ENCODE measurements around the gene PRKN. TPM values are rescaled to one million over a fixed set of nuclear protein-coding genes. Genes with fewer than 3 reads are reported as not detected.

The PRKN gene
- total and polyA plus RNA-seq, 8 donors = 0.82 to 7.2 (median 2.9) TPM

- Histone ChIP-seq H3K4me1 (peaks cover 0 to 3% (median 0%) of the 10 kb centered on the region in 3 donors), H3K27me3 (no peaks in the 10 kb centered on the region), H3K36me3 (no peaks in the 10 kb centered on the region), H3K27ac (no peak overlapping the region), H3K9me3 (no peaks in the 10 kb centered on the region), H3K4me3 (no peak overlapping the region)
- WGBS, 2 donors = 85 to 94% methylated on average over 18 of the region's 18 CpGs
- intact Hi-C loops (cut with DNase I) = no loop called here
- FAIRE-seq = no peak
- ATAC-seq = no peak
- DNase-seq = no peak
- TF ChIP-seq CTCF (IDR thresholded peaks at IDR 0.05) = no peak
These were observed 894.3 kb downstream of the PRKN start for GRCh38 chr6:161833099-161833860.

- TF ChIP-seq CTCF (IDR thresholded peaks at IDR 0.05) = no peak
- H3K27me3 ChIP-seq = no peaks in the 10 kb centered on the region
- no peaks in the 10 kb centered on the region for H3K36me3 ChIP-seq
- H3K4me3 ChIP-seq = no peak overlapping the region
- peaks cover 0 to 3% (median 0%) of the 10 kb centered on the region in 3 donors for H3K4me1 ChIP-seq
- no peak overlapping the region for H3K27ac ChIP-seq
- no peaks in the 10 kb centered on the region for H3K9me3 ChIP-seq
- FAIRE-seq (no peak), ATAC-seq (no peak), DNase-seq (no peak)
- intact Hi-C loops (cut with DNase I) = no loop called here
- 92 to 93% methylated on average over 12 of the region's 12 CpGs for WGBS, 2 donors
These were observed 894.9 kb downstream of the PRKN start for GRCh38 chr6:161832622-161833021.

GRCh38 chr6:161830866-161831616 lies 896.5 kb downstream of the PRKN start:
- Histone ChIP-seq H3K27ac (no peak overlapping the region), H3K27me3 (no peaks in the 10 kb centered on the region), H3K4me3 (no peak overlapping the region), H3K4me1 (no peaks in the 10 kb centered on the region), H3K36me3 (no peaks in the 10 kb centered on the region), H3K9me3 (no peaks in the 10 kb centered on the region)
- 76 to 77% methylated on average over 6 of the region's 6 CpGs for WGBS, 2 donors
- intact Hi-C loops (cut with DNase I) = no loop called here
- no peak for ATAC-seq
- no peak for FAIRE-seq
- DNase-seq = no peak
- TF ChIP-seq CTCF (IDR thresholded peaks at IDR 0.05) = no peak

- FAIRE-seq (no peak), ATAC-seq (no peak), DNase-seq (no peak)
- intact Hi-C loops (cut with DNase I) = no loop called here
- no peak for TF ChIP-seq CTCF (IDR thresholded peaks at IDR 0.05)
- no peak overlapping the region for H3K4me3 ChIP-seq
- WGBS, 2 donors = 85 to 86% methylated on average over 9 of the region's 9 CpGs
- no peaks in the 10 kb centered on the region for H3K4me1 ChIP-seq
- H3K9me3 ChIP-seq = no peaks in the 10 kb centered on the region
- H3K36me3 ChIP-seq = no peaks in the 10 kb centered on the region
- no peak overlapping the region for H3K27ac ChIP-seq
- no peaks in the 10 kb centered on the region for H3K27me3 ChIP-seq
These were observed 898.3 kb downstream of the PRKN start for GRCh38 chr6:161829291-161829729.

- Histone ChIP-seq H3K4me1 (no peaks in the 10 kb centered on the region), H3K9me3 (no peaks in the 10 kb centered on the region), H3K27ac (no peak overlapping the region), H3K27me3 (no peaks in the 10 kb centered on the region), H3K4me3 (no peak overlapping the region), H3K36me3 (no peaks in the 10 kb centered on the region)
- TF ChIP-seq CTCF (IDR thresholded peaks at IDR 0.05) = no peak
- ATAC-seq (no peak), FAIRE-seq (no peak), DNase-seq (no peak)
- 85 to 86% methylated on average over 9 of the region's 9 CpGs for WGBS, 2 donors
- intact Hi-C loops (cut with DNase I) = no loop called here
These were observed 899.2 kb downstream of the PRKN start for GRCh38 chr6:161828355-161828754.

All from pancreas (tissue), 10 donors.